GM12801 (cell line): Measurements from ENCODE around the gene NPTX1.

ENCODE experiments used
- TF ChIP-seq, protein P1 (sequence below): IDR thresholded peaks from one replicate; pipeline ENCODE4 v1.5.1; 2011; ENCODE audit warnings: control low read depth; ENCODE audit not compliant: insufficient read length; ENCODE audit errors: extremely low read depth

Gene NPTX1

DNA sequence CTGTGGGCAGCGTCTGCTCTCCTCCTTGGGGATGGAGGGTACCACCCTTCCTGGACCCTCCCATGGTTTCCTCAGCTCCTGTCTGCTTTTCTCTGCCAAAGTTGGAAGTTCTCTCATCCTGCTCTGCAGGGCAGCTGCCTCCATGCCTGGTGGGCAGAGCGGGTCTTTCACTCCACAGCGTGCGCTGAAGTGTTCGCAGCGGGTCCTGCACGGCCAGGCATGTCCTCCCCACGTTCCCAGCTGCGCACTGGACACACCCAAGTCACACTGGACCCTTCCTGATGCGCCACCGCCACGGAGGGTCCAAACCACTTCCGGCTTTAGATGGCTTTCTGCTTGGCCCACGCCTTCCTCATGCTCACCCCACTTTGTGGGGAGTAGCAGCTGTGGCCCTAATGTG is 33.7 kb upstream of the NPTX1 start:
- TF ChIP-seq, protein P1, sequence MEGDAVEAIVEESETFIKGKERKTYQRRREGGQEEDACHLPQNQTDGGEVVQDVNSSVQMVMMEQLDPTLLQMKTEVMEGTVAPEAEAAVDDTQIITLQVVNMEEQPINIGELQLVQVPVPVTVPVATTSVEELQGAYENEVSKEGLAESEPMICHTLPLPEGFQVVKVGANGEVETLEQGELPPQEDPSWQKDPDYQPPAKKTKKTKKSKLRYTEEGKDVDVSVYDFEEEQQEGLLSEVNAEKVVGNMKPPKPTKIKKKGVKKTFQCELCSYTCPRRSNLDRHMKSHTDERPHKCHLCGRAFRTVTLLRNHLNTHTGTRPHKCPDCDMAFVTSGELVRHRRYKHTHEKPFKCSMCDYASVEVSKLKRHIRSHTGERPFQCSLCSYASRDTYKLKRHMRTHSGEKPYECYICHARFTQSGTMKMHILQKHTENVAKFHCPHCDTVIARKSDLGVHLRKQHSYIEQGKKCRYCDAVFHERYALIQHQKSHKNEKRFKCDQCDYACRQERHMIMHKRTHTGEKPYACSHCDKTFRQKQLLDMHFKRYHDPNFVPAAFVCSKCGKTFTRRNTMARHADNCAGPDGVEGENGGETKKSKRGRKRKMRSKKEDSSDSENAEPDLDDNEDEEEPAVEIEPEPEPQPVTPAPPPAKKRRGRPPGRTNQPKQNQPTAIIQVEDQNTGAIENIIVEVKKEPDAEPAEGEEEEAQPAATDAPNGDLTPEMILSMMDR = no peak

DNA sequence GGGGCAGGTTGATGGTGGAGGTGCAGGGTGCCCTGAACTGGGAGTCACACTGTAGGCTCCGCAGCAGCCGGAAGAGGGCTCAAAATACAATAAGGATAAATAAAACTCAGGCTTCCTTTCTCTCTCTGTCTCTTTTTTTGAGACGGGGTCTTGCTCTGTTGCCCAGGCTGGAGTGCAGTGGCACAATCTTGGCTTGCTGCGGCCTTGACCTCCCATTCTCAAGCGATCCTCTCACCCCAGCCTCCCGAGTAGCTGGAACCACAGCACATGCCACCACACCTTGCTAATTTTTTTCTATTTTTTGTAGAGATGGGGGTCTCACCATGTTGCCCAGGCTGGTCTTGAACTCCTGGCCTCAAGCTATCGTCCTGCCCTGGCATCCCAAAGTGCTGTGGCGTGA is 32.9 kb upstream of the NPTX1 start:
- TF ChIP-seq, protein P1 = no peak

DNA sequence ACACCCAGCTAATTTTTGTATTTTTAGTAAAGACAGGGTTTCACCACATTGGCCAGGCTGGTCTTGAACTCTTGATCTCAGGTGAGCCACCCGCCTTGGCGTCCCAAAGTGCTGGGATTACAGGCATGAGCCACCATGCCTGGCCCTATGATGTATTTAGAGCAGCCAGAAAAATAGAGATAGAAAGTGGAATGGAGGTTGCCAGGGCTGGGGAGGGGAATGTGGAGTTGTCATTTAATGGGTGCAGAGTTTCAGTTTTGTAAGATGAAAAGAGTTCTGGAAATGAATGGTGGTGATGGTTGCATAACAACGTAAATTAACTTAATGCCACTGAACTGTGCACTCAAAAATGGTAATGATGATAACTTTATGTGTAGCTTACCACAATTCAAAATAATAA is 31.6 kb upstream of the NPTX1 start:
- TF ChIP-seq, protein P1 = no peak

DNA sequence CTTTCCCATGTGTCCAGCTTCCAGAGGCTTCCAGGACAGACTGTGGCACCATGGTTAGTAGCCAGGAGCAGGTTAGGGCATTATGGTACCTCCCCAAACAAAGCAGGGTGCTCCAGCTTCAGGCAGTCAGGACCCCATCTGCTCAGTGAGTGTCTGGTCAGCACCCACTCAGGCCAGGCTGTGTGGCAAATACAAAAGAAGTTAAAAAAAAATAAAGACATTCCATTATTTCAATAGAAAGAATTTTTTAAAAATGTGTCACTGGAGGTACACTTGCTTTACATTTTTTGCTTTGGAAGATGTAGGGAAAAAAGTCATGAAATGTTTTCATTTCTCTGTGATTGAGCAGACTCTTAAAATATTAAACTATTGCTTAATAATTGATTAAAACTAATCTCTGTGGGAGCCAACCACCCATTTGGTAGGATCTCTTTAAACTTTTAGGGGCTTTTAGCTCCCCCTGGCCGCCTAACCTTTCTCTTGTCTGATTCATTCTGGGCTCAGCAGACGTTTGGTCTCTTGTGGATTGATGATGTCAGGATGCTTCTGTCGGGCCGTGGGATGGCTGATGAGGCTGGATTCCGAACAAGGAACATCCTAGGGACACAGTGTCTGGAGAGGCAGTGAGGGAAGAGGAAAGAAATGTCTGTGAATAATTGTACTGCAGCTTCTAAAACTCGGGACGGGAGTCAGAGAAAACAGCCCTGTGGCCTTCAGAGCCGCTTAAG is 28.4 kb upstream of the NPTX1 start:
- TF ChIP-seq, protein P1 = no peak

DNA sequence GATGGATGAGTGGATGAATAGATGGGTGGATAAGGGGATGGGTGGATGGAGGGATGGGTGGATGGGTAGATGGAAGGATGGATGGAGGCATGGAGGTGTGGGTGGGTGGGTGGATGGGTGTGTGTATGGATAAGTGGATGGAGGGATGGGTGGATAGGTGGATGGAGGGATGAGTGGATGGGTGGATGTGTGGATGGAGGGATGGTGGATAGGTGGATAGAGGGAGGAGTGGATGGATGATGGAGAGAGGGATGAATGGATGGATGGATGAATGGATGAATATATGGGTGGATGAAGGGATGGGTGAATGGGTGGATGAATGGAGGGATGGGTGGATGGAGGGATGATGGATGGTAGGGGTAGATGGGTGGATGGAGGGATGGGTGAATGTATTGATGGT is 27.5 kb upstream of the NPTX1 start:
- TF ChIP-seq, protein P1 = no peak

DNA sequence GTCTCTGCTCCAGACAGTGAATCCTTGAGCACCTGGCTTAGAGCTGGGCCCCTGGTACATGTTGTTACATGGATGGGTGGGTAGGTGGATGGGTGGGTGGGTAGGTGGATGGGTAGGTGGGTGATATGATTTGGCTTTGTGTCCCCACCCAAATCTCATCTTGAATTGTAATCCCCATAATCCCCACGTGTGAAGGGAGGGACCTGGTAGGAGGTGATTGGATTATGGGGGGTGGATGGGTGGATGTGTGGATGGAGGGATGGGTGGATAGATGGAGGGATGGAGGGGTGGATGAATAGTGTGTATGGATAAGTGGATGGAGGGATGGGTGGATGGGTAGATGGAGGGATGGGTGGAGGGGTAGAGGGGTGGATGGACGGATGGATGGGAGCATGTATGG is 26.6 kb upstream of the NPTX1 start:
- TF ChIP-seq, protein P1 = no peak

DNA sequence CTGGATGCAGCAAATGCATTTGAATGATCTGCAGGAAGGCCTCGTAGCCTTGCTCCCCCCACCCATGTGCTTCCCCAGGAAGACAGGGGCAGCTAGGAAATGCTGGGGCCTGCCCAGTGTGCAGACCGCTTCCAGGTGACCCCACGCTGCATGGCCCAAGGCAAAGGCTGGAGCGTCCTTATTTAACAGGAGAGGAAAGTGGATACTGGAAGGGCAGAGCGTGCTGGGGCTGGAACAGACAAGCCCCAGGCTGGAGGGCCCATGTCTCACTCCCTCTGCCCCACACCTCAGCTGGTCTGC is 26.1 kb upstream of the NPTX1 start:
- TF ChIP-seq, protein P1 = no peak
